Urinary bladder (tissue), 4 donors: Measurements from ENCODE around the gene ASB18. TPM values are rescaled to one million over a fixed set of nuclear protein-coding genes. Genes with fewer than 3 reads are reported as not detected.

ENCODE experiments used
- DNase-seq: peaks from one replicate; pipeline ENCODE4 v3.0.0-alpha.2; 2015; ENCODE audit errors: extremely low spot score
- H3K27ac ChIP-seq: one replicate; pipeline ENCODE4 v1.5.1; 2013; ENCODE audit warnings: low read depth, mild to moderate bottlenecking, moderate library complexity
- H3K36me3 ChIP-seq: one replicate; pipeline ENCODE4 v1.6.1; 2013; ENCODE audit warnings: mild to moderate bottlenecking, moderate library complexity; ENCODE audit not compliant: insufficient read depth
- H3K4me1 ChIP-seq: one replicate; pipeline ENCODE4 v1.6.1; 2013; ENCODE audit warnings: mild to moderate bottlenecking, moderate library complexity; ENCODE audit not compliant: insufficient read depth
- H3K4me3 ChIP-seq: one replicate; pipeline ENCODE4 v1.5.1; 2013; ENCODE audit warnings: low read depth, low read length
- WGBS: extraction: QIAGEN DNeasy Blood & Tissue Kit; methylation state at CpG from one replicate; pipeline ENCODE4 v1.1.7; 2013; 5-methylcytosine and 5-hydroxymethylcytosine counted together
- polyA plus RNA-seq: library from polyadenylated mRNA; stranded (reverse); fragments of 200-250 nt; gene quantifications from one replicate; pipeline ENCODE4 v1.2.3, GENCODE V29; 2013
- total RNA-seq: library from RNA; depleted of rRNA; stranded (reverse); fragments of >200 nt; gene quantifications from one replicate; pipeline ENCODE4 v1.2.3, GENCODE V29; 2014
- donor health status: healthy with polysubstance abuse.
- donor health status: healthy.

The ASB18 gene
- total and polyA plus RNA-seq, 2 donors, result not detected

- Histone ChIP-seq H3K4me3 (no peak overlapping the region), H3K4me1 (no peaks in the 10 kb centered on the region), H3K36me3 (no peaks in the 10 kb centered on the region), H3K27ac (no peak overlapping the region)
- WGBS, result 55% methylated on average over 21 of the region's 21 CpGs
- no peak for DNase-seq
These were observed 87.3 kb downstream of the ASB18 start for GRCh38 chr2:236176951-236177350.

GRCh38 chr2:236176417-236176816 lies 87.8 kb downstream of the ASB18 start:
- H3K36me3 ChIP-seq, result no peaks in the 10 kb centered on the region
- WGBS, result 20% methylated on average over 7 of the region's 7 CpGs
- no peak for DNase-seq
- H3K4me1 ChIP-seq, result no peaks in the 10 kb centered on the region
- no peak overlapping the region for H3K27ac ChIP-seq
- no peak overlapping the region for H3K4me3 ChIP-seq

- no peaks in the 10 kb centered on the region for H3K4me1 ChIP-seq
- H3K27ac ChIP-seq, result no peak overlapping the region
- H3K36me3 ChIP-seq, result no peaks in the 10 kb centered on the region
- 62% methylated on average over 6 of the region's 6 CpGs for WGBS
- no peak overlapping the region for H3K4me3 ChIP-seq
- no peak for DNase-seq
These were observed 88.6 kb downstream of the ASB18 start for GRCh38 chr2:236175548-236176150.

GRCh38 chr2:236173729-236174607 lies 90.2 kb downstream of the ASB18 start:
- DNase-seq, result no peak
- WGBS, result 11% methylated on average over 23 of the region's 23 CpGs
- H3K36me3 ChIP-seq, result no peaks in the 10 kb centered on the region
- no peak overlapping the region for H3K4me3 ChIP-seq
- H3K27ac ChIP-seq, result no peak overlapping the region
- H3K4me1 ChIP-seq, result no peaks in the 10 kb centered on the region

- Histone ChIP-seq H3K27ac (no peak overlapping the region), H3K4me3 (no peak overlapping the region), H3K4me1 (no peaks in the 10 kb centered on the region), H3K36me3 (no peaks in the 10 kb centered on the region)
- no peak for DNase-seq
- WGBS, result 5% methylated on average over 62 of the region's 62 CpGs
These were observed 91.0 kb downstream of the ASB18 start for GRCh38 chr2:236173036-236173728.

GRCh38 chr2:236172255-236173035 lies 91.8 kb downstream of the ASB18 start:
- H3K4me1 ChIP-seq, result peaks cover 3% of the 10 kb centered on the region
- H3K27ac ChIP-seq, result no peak overlapping the region
- H3K36me3 ChIP-seq, result no peaks in the 10 kb centered on the region
- DNase-seq, result no peak
- H3K4me3 ChIP-seq, result no peak overlapping the region
- 4% methylated on average over 46 of the region's 46 CpGs for WGBS

GRCh38 chr2:236171680-236172254 lies 92.4 kb downstream of the ASB18 start:
- Histone ChIP-seq H3K36me3 (no peaks in the 10 kb centered on the region), H3K4me3 (no peak overlapping the region), H3K4me1 (peaks cover 3% of the 10 kb centered on the region), H3K27ac (no peak overlapping the region)
- DNase-seq, result no peak
- WGBS, result 11% methylated on average over 16 of the region's 16 CpGs

- H3K36me3 ChIP-seq, result no peaks in the 10 kb centered on the region
- DNase-seq, result no peak
- H3K4me3 ChIP-seq, result no peak overlapping the region
- WGBS, result 5% methylated on average over 27 of the region's 27 CpGs
- H3K4me1 ChIP-seq, result peaks cover 3% of the 10 kb centered on the region
- no peak overlapping the region for H3K27ac ChIP-seq
These were observed 93.0 kb downstream of the ASB18 start for GRCh38 chr2:236171181-236171679.

- no peak for DNase-seq
- no peaks in the 10 kb centered on the region for H3K36me3 ChIP-seq
- no peak overlapping the region for H3K27ac ChIP-seq
- peaks cover 3% of the 10 kb centered on the region for H3K4me1 ChIP-seq
- no peak overlapping the region for H3K4me3 ChIP-seq
- WGBS, result 9% methylated on average over 21 of the region's 21 CpGs
These were observed 93.5 kb downstream of the ASB18 start for GRCh38 chr2:236170590-236171165.

- H3K27ac ChIP-seq, result no peak overlapping the region
- H3K36me3 ChIP-seq, result no peaks in the 10 kb centered on the region
- 11% methylated on average over 38 of the region's 38 CpGs for WGBS
- no peak for DNase-seq
- no peak overlapping the region for H3K4me3 ChIP-seq
- peaks cover 3% of the 10 kb centered on the region for H3K4me1 ChIP-seq
These were observed 94.2 kb downstream of the ASB18 start for GRCh38 chr2:236169741-236170589.

GRCh38 chr2:236169151-236169721 lies 95.0 kb downstream of the ASB18 start:
- Histone ChIP-seq H3K4me3 (no peak overlapping the region), H3K36me3 (no peaks in the 10 kb centered on the region), H3K27ac (no peak overlapping the region), H3K4me1 (peaks cover 3% of the 10 kb centered on the region)
- no peak for DNase-seq
- WGBS, result 6% methylated on average over 36 of the region's 36 CpGs
